PC-3 (cell line): ENCODE data around the gene HPSE.

Experiments used
- CTCF ChIP-seq: fragments of 300-600 bp; sonication (generic); conservative IDR thresholded peaks from 2 replicates; pipeline ENCODE4 v1.5.1; 2017; ENCODE audit warnings: antibody characterized with exemption, low read depth, mild to moderate bottlenecking, low read length
- EZH2 ChIP-seq: fragments of 300-600 bp; sonication (generic); IDR thresholded peaks from one replicate; pipeline ENCODE4 v1.6.1; 2017; ENCODE audit warnings: antibody characterized with exemption, mild to moderate bottlenecking, low read length; ENCODE audit not compliant: unreplicated experiment
- EZH2phosphoT487 ChIP-seq: fragments of 300-600 bp; sonication (generic); IDR thresholded peaks from 2 replicates; pipeline ENCODE4 v1.6.1; 2018; ENCODE audit warnings: mild to moderate bottlenecking, antibody characterized with exemption, low read length, borderline replicate concordance

- TF ChIP-seq CTCF (no peak), EZH2 (no peak), EZH2phosphoT487 (no peak)
Observed at GRCh38 chr4:83316459-83317165, 18.0 kb downstream of the HPSE start.
